ENCODE data around the gene HSD17B8.

DNA sequence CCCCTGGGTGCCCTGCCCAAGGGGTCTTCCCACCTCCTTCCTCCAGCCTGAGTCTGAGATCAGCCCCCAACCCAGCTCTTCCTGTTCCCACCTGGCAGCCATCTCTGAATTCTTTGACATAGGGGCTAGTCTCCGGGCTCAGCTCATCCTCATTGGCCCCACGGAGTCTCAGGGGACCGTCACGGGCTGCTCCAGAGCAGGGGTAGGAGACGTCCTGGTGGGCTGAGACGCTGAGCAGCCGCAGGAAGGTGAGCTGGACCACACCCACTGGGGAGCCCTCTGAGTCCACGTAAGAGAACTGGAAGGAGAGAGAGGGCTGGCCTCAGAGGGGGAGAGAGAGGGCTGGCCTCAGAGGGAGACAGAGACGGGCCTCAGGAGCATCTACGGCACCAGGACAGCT, 40.3 kb upstream of the HSD17B8 start:
- TF ChIP-seq, protein P1, sequence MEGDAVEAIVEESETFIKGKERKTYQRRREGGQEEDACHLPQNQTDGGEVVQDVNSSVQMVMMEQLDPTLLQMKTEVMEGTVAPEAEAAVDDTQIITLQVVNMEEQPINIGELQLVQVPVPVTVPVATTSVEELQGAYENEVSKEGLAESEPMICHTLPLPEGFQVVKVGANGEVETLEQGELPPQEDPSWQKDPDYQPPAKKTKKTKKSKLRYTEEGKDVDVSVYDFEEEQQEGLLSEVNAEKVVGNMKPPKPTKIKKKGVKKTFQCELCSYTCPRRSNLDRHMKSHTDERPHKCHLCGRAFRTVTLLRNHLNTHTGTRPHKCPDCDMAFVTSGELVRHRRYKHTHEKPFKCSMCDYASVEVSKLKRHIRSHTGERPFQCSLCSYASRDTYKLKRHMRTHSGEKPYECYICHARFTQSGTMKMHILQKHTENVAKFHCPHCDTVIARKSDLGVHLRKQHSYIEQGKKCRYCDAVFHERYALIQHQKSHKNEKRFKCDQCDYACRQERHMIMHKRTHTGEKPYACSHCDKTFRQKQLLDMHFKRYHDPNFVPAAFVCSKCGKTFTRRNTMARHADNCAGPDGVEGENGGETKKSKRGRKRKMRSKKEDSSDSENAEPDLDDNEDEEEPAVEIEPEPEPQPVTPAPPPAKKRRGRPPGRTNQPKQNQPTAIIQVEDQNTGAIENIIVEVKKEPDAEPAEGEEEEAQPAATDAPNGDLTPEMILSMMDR (IDR thresholded peaks at IDR 0.05; ENCODE audit: low read depth, low read length) = no peak
- TF ChIP-seq POLR2A (IDR thresholded peaks at IDR 0.05; ENCODE audit: extremely low read depth, insufficient read length) = no peak

Measured in NB4 (cell line).